Midbrain (tissue), 1 donor: Measurements from ENCODE around the gene RAPGEF5.

ENCODE experiments used
- DNase-seq: peaks from one replicate; lab custom pipeline; 2025; lab: John Stamatoyannopoulos, UW

Gene RAPGEF5

DNA sequence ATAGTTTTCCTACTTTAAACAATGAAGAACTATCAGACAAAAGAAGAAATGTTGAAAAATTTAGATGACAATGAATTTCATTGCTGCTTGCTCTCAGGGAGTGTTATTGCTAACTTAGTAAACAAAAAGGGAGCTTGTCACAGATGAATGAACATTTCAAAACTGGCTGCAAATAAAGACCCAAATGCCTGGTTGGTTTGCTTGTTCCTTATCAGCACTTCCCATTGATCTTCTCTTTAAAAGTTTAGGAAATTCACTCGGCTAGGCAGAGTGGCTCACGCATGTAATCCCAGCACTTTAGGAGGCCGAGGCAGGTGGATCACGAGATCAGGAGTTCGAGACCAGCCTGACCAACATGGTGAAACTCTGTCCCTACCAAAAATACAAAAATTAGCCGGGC lies 167.2 kb downstream of the RAPGEF5 start:
- no peak for DNase-seq

DNA sequence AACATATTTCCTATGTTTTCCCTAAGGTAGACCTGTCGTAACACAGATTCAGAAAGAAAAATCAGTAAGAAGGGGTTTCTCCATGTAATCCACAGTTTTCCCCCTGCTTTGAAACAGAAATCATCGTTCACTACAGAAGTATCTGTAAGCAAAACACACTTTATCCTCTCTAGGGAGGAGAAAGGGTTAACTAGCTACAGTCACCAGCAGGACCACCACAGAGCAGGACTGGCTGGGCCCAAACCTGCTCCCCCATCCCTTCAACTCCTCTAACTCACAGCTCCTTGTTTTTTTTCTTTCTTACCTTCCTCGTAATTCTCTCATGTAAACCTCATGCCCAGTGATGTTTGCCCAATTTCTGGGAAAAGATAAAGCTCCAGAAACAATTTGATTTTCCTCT lies 167.7 kb downstream of the RAPGEF5 start:
- DNase-seq, result no peak

GRCh38 chr7:22187691-22188348 lies 169.1 kb downstream of the RAPGEF5 start:
- DNase-seq, result no peak

DNA sequence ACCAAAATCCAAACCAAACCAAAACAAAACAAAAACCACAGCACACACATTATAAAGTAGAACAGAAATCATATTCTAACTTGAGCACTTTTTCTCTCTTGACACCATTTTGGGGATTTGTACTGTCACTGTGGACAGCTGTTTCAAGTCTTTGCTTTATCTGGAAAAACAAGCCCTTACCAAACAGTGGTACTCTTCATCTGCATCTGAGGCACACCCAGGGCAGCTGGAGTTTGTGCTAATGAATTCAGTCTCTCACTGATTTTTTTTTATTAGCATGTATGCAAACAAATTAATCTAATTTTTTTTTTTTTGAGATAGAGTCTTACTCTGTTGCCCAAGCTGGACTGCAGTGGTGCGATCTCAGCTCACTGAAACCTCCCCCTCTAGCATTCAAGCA lies 171.4 kb downstream of the RAPGEF5 start:
- DNase-seq, result peak; percentile 18

GRCh38 chr7:22184549-22185199 lies 172.3 kb downstream of the RAPGEF5 start:
- DNase-seq, result no peak

- no peak for DNase-seq
These were observed 173.3 kb downstream of the RAPGEF5 start for GRCh38 chr7:22183522-22184280.

GRCh38 chr7:22182149-22182548 lies 174.8 kb downstream of the RAPGEF5 start:
- DNase-seq, result no peak

- no peak for DNase-seq
These were observed 175.3 kb downstream of the RAPGEF5 start for GRCh38 chr7:22181663-22182062.

GRCh38 chr7:22179442-22179879 lies 177.5 kb downstream of the RAPGEF5 start:
- DNase-seq, result no peak

DNA sequence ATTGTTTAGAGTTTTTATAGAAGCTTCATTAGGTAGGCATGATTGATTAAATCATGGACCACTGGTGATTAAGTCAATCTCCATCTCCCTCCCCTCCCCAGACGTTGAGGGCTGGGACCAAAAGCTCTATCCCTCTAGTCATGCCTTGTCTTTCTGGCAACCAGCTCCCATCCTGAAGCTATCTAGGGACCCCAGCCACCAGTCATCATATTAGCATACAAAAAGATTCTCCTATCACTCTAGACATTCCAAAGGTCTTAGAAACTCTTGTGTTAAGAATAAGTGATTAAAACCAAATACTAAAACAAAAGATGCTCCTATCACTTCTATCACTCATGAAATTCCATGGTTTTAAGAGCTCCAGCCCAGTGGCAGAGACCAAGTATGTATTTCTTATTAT lies 178.2 kb downstream of the RAPGEF5 start:
- no peak for DNase-seq

DNA sequence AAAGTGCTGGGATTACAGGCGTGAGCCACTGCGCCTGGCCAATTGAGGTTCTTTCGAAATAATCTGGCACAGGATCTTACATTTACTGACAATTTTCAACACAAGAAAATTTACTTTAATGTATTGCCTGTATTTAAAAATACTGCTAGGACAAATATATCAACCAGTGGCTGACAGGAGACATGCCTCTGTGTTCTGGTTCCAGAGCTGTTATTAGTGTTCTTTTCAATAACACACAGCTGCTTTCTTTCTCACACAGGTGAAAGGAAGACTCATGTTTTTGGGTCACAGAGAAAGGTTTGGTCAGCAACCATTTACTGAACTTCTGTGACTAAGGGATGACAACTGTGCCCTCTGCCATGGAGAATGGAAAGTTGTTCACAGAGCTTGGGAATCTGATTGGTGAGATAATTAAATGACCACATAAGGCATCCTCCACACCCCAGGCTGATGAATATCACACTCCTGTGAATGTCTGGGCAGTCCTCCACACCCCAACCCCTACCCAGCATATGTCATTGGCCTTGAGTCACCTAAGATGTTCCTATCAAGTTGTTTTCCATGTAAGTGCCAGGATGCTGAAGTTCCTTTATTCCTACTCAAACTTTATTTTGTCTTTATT lies 180.1 kb downstream of the RAPGEF5 start:
- no peak for DNase-seq

DNA sequence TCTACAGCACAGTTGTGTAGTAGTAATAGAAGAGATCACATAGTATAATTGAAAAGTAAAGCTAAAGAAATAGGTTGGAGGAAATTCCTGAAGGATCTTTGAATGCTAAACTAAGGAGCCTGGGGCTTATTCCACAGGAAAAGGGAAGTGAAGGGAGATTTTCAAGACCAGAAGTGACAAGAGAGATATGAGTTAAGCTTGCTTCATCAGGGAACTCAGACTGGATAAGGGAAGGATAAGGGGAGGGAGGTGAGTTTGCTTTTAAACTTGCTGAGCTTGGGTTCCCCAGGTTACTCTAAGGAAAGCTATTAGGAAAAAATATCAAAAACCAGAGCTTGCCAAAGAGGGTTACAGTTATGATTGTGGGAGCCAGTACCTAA lies 182.4 kb downstream of the RAPGEF5 start:
- DNase-seq, result no peak

DNA sequence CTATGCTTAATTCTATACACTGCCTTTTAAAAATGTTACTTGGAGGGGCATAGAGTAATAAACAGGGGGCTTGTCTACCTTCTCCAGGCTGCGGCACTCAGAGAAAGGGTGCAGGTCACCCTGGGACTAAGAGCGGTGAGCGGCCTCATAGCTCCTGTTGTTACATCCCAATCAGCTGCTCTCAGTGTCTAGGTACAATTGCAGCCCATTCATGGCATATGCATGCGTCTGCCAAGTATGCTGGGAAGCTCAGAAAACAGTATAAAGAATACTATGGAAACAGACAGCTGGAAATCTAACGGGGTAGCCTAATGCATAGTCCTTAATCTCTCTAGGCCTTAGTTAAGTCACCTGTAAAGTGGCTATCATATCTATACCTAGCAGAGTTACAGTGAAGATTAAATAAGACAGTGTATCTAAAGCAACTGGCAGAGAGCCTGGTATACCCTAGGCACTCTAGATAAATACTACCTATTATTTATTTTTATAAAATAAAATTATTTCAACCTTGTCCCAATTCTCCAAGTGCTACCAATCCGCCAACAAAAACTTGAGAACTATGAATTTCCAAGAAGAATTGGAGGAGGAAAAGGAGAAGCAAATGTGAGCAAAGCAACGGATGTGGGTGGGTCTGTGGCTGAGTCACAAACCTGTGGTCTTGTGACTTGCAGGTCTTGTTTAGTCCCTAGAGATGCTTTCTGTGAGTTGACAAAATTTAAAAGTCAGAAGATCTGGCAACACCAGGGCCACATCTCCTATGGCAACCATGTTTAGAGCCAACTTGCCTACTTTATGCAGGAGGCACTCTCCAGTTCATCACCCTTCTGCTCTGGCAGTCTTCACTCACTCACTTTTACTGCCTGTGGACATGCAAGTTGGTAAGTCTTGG lies 183.0 kb downstream of the RAPGEF5 start:
- no peak for DNase-seq

DNA sequence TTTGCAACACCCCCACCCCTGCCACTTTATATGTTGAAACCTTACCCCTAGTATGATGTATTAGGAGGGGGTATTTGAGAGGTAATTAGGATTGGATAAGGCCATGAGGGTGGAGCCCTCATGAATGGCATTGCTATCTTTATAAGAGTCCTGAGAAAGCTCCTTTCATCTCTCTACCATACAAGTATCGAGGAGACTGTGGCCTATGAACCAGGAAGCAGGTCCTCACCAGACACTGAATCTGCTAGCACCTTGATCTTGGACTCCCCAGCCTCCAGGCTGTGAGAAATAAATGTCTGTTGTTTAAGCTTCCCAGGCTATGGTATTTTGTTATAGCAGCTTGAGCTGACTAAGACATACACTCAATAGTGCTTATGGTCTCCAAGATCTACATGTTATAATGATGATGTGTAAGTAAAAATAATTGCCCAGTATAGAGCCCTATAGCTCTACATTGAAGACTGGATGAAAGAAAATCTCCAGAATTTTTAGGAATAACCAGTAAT lies 188.8 kb downstream of the RAPGEF5 start:
- no peak for DNase-seq

GRCh38 chr7:22167482-22167881 lies 189.5 kb downstream of the RAPGEF5 start:
- no peak for DNase-seq

- no peak for DNase-seq
These were observed 190.0 kb downstream of the RAPGEF5 start for GRCh38 chr7:22166928-22167327.

GRCh38 chr7:22159341-22159740 lies 197.6 kb downstream of the RAPGEF5 start:
- no peak for DNase-seq

GRCh38 chr7:22157552-22157951 lies 199.4 kb downstream of the RAPGEF5 start:
- DNase-seq, result no peak

DNA sequence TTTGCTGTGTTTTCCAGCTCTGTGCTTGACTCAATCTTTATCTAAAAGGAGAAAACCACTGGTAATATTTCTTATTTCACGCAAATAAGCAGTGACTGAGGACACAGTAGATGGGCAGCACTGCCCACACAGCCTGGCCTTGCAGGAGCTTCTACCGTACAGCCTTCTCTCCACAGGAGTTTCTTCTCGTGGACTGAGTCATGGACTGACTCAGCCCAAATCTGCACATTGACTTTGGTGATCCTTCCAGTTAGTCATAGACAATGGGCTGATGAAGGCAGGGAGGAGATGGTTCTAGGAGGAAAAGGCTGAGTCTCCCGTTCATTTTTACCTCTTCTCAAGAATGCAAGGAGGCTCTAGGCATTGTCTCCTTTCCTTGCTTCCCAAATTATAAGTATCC lies 200.7 kb downstream of the RAPGEF5 start:
- DNase-seq, result no peak

DNA sequence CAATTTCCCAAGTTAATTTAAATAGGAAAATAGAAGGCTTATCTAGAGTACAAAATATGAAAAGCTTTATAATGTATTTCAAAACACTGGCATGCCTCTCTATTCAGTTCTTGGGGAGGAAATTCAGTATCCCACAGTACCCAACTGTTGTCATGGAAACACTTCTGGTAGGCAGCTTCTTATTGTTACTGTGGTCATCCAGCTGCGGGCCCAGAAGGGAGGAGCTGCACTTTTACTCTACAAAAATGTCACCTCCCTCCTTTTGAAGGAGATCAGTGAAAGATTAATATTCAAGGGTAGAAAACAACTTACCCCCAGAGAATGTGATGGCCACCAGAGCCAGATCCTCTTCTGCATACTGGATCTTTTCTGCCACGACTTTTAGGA lies 202.8 kb downstream of the RAPGEF5 start:
- peak; percentile 44 for DNase-seq

DNA sequence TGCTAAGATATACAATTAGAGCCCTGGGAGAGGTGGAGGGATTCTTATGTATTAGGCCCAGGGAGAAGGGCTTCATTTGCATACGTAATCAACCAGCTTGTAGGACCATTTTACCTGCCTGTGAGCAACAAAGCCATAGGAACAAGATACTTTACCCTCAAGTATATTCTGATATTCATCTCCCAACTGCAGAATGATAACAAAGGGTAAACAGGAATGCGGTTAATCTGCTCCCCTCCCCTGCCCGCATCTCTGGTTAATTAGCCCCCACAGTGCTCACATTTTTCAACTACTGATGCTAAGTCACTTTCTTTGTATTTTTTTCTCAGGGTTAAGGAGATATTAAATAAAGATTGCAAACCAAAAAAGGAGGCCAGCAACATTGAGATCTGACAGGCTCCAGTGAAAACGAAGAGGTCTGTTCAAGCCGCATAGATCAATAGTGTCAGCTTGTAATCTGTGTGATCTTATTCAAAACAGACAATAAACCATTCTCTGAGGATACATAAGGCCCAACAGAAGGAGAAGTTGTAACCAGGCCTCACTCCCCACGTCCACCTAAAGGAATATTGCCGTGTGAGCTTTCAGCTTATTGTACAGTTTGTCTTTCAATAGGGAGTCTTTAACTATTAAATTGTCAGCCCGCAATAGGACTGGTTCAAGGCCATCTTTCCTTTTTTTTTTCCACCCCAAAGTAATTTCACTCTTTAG lies 203.4 kb downstream of the RAPGEF5 start:
- peak; percentile 44 for DNase-seq
